ENCODE results near the gene UNC13D. TPM values are rescaled to one million over a fixed set of nuclear protein-coding genes. Genes with fewer than 3 reads are reported as not detected.

UNC13D gene
- total and polyA plus RNA-seq, 8 donors, result 6.4 to 45.5 (median 18.2) TPM

DNA sequence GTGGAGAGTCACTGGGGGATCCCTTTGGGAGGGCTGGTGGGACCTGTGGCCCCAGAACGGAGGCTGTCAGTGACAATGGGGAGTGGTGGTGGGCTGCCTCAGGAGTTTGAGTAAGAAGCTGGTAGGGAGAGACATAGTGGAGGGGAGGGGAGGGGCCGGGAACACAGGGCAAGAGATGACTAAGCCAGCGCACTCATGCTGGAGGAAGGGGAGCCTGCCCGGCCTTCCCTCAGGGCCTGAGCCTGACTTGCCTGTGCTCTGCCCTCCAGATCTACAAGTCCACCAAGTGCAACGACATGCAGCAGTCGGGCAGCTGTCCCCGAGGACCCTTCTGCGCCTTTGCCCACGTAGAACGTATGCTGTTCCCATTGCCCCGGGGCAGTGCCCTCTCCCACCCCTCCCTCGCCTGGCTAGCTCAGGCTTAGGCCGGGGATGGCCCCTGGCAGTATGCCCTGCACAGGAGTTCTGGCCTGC lies 29.3 kb downstream of the UNC13D start:
- peaks cover 3 to 8% (median 4%) of the 10 kb centered on the region in 4 donors for H3K4me1 ChIP-seq
- no peaks in the 10 kb centered on the region for H3K9me3 ChIP-seq
- no peak for TF ChIP-seq POLR2A (IDR thresholded peaks at IDR 0.05)
- no peak for TF ChIP-seq POLR2AphosphoS5 (IDR thresholded peaks at IDR 0.05)
- TF ChIP-seq, protein P1, sequence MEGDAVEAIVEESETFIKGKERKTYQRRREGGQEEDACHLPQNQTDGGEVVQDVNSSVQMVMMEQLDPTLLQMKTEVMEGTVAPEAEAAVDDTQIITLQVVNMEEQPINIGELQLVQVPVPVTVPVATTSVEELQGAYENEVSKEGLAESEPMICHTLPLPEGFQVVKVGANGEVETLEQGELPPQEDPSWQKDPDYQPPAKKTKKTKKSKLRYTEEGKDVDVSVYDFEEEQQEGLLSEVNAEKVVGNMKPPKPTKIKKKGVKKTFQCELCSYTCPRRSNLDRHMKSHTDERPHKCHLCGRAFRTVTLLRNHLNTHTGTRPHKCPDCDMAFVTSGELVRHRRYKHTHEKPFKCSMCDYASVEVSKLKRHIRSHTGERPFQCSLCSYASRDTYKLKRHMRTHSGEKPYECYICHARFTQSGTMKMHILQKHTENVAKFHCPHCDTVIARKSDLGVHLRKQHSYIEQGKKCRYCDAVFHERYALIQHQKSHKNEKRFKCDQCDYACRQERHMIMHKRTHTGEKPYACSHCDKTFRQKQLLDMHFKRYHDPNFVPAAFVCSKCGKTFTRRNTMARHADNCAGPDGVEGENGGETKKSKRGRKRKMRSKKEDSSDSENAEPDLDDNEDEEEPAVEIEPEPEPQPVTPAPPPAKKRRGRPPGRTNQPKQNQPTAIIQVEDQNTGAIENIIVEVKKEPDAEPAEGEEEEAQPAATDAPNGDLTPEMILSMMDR (IDR thresholded peaks at IDR 0.05), result no peak
- TF ChIP-seq EP300 (IDR thresholded peaks at IDR 0.05), result no peak
- H3K4me3 ChIP-seq, result no peak overlapping the region
- H3K27ac ChIP-seq, result no peak overlapping the region
- no peaks in the 10 kb centered on the region for H3K27me3 ChIP-seq
- WGBS, 5 donors, result 86 to 94% (median 91%) methylated on average over 11 to 13 of the region's 13 CpGs
- peaks cover 77 to 100% (median 99%) of the 10 kb centered on the region in 4 donors for H3K36me3 ChIP-seq
- DNase-seq, result no peak
- intact Hi-C loops (cut with DNase I; ENCODE audit: low total_unique reads), result no loop called here

DNA sequence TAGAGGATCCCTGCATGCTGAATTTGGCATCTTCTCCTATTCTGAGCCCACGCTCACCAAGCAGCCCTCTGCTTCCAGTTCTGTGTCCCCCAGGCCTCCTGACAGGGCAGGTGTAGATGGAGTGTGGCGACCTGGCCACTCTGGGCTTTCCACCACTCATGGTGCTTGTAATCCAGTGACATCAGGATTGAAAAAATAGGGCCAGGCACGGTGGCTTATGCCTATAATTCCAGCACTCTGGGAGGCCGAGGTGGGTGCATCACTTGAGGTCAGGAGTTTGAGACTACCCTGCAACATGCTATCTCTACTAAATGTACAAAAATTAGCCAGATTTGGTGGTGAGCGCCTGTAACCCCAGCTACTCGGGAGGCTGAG lies 30.2 kb downstream of the UNC13D start:
- intact Hi-C loops (cut with DNase I; ENCODE audit: low total_unique reads), result no loop called here
- no peak overlapping the region for H3K27ac ChIP-seq
- H3K36me3 ChIP-seq, result peaks cover 68 to 99% (median 96%) of the 10 kb centered on the region in 4 donors
- DNase-seq, result no peak
- no peaks in the 10 kb centered on the region for H3K9me3 ChIP-seq
- WGBS, 5 donors, result 86 to 97% (median 90%) methylated on average over 5 to 6 of the region's 6 CpGs
- no peaks in the 10 kb centered on the region for H3K27me3 ChIP-seq
- peaks cover 13 to 17% (median 14%) of the 10 kb centered on the region in 4 donors for H3K4me1 ChIP-seq
- TF ChIP-seq, protein P1 (IDR thresholded peaks at IDR 0.05), result no peak
- TF ChIP-seq POLR2AphosphoS5 (IDR thresholded peaks at IDR 0.05) (no peak), EP300 (IDR thresholded peaks at IDR 0.05) (no peak), POLR2A (IDR thresholded peaks at IDR 0.05) (no peak)
- H3K4me3 ChIP-seq, result no peak overlapping the region

DNA sequence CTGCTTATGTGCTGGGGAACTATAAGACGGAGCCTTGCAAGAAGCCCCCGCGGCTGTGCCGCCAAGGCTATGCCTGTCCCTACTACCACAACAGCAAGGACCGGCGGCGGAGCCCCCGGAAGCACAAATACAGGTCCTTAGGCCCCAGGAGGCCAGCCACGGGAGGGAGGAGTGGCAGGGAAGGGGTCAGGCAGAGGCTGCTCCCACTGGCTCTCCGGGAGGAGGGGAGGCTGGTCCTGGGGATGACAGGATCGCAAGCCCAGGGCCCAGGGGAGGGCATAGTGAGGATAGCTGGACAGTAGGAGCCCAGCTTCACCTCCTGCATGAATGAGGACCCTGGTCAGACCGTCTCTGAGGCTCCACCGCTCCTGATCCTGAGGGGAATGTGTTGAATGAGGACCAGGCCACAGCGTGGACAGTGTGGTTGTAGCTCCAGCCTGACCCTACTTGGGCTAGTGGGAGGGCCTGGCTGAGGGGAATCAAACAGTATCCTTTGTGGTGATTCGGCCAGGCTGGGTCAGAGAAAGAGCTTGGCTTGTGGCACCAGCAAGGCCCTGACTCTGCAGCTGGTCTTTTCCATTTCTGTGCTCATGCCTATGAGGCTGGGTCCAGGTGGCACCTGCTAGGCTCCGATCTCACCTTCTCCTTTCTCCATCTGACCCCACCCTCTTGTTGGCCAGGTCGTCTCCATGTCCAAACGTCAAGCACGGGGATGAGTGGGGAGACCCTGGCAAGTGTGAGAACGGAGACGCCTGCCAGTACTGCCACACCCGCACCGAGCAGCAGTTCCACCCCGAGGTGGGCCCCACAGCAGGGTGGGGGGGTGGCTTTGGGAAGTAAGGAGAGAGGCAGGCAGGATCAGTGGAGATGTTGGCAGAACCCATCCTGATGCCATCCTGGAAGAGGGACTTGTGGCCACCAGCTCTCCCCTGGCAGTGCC lies 30.9 kb downstream of the UNC13D start:
- no peak for DNase-seq
- WGBS, 5 donors, result 82 to 87% (median 86%) methylated on average over 19 to 24 of the region's 24 CpGs
- Histone ChIP-seq H3K27me3 (no peaks in the 10 kb centered on the region), H3K4me3 (no peak overlapping the region), H3K4me1 (peaks cover 18 to 23% (median 20%) of the 10 kb centered on the region in 4 donors), H3K9me3 (no peaks in the 10 kb centered on the region), H3K36me3 (peaks cover 61 to 92% (median 89%) of the 10 kb centered on the region in 4 donors), H3K27ac (no peak overlapping the region)
- no peak for TF ChIP-seq POLR2A (IDR thresholded peaks at IDR 0.05)
- TF ChIP-seq, protein P1 (IDR thresholded peaks at IDR 0.05), result no peak
- no peak for TF ChIP-seq EP300 (IDR thresholded peaks at IDR 0.05)
- TF ChIP-seq POLR2AphosphoS5 (IDR thresholded peaks at IDR 0.05), result no peak
- intact Hi-C loops (cut with DNase I; ENCODE audit: low total_unique reads), result no loop called here

DNA sequence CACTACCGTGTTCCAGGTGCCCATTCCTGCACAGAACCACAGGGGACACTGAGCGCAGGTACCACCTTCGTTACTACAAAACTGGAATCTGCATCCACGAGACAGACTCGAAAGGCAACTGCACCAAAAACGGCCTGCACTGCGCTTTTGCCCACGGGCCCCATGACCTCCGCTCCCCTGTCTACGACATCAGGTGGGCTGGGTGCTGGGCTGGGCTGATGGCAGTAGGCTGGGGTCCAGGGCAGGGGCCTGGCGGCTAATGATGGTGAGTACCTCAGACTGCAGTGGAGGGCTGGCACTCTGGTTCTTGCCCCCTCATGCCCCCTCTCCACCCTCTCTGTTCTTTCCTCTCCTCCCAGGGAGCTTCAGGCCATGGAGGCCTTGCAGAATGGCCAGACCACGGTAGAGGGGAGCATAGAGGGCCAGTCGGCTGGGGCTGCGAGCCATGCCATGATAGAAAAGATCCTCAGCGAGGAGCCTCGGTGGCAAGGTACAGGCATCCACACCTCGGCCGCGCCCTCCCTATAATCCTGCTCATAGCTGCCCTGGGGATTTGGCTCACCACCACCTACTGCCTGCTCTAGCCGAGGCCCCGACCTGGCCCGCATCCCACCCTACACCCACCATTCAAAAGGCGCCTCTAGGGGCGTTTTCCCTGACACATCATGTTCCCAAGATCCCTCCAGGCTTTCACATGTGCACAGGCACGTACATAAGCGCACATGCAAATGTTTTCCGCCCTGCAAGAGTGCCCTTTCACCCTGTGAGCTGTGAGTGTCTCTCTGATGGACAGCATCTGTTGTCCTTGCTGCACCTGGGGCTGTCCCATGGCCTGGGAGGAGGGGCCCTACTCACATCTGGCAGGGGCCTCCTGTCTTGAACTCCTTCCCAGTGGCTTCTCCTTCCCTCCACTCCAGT lies 31.8 kb downstream of the UNC13D start:
- H3K4me3 ChIP-seq, result no peak overlapping the region

More for the DNA sequence above, 31.8 kb downstream of the UNC13D start:
- H3K27ac ChIP-seq, result no peak overlapping the region
- whole genome bisulfite sequencing, 5 donors, result 87 to 94% (median 89%) methylated on average over 15 to 27 of the region's 27 CpGs
- H3K36me3 ChIP-seq, result peaks cover 51 to 82% (median 79%) of the 10 kb centered on the region in 4 donors
- DNase-seq, result no peak
- no peaks in the 10 kb centered on the region for H3K9me3 ChIP-seq
- H3K27me3 ChIP-seq, result no peaks in the 10 kb centered on the region
- TF ChIP-seq POLR2AphosphoS5 (IDR thresholded peaks at IDR 0.05), result no peak
- TF ChIP-seq POLR2A (IDR thresholded peaks at IDR 0.05), result no peak
- no peak for TF ChIP-seq EP300 (IDR thresholded peaks at IDR 0.05)
- TF ChIP-seq, protein P1 (IDR thresholded peaks at IDR 0.05), result no peak
- peaks cover 22 to 28% (median 25%) of the 10 kb centered on the region in 4 donors for H3K4me1 ChIP-seq
- intact Hi-C loops (cut with DNase I; ENCODE audit: low total_unique reads), result no loop called here
